Liver (tissue), 9 donors: ENCODE results near the gene ZNF326. TPM values are rescaled to one million over a fixed set of nuclear protein-coding genes. Genes with fewer than 3 reads are reported as not detected.

Experiments
- DNase-seq: peaks from one replicate; pipeline ENCODE4 v3.0.0-alpha.2; 2017; ENCODE audit warnings: low spot score
- H3K27ac ChIP-seq, 2 donors: one replicate each; pipeline ENCODE4 v1.7.0; 2013; ENCODE audit warnings: inconsistent platforms in 2 of 2, low read length in 2 of 2, control low read depth in 1 of 2, low read depth in 1 of 2, mild to moderate bottlenecking in 1 of 2
- H3K27me3 ChIP-seq, 4 donors: one replicate each; pipeline versions ENCODE4 v1.6.1 to v1.7.0; 2013; ENCODE audit warnings: low read length in 3 of 4, inconsistent platforms in 1 of 4, mild to moderate bottlenecking in 1 of 4, moderate library complexity in 1 of 4; ENCODE audit not compliant: control insufficient read depth in 4 of 4, insufficient read depth in 4 of 4
- H3K36me3 ChIP-seq, 4 donors: one replicate each; pipeline versions ENCODE4 v1.6.1 to v1.7.0; 2013; ENCODE audit warnings: low read length in 3 of 4, mild to moderate bottlenecking in 3 of 4, low read depth in 1 of 4, moderate library complexity in 1 of 4; ENCODE audit not compliant: control insufficient read depth in 4 of 4, insufficient read depth in 3 of 4
- H3K4me1 ChIP-seq, 4 donors: one replicate each; pipeline versions ENCODE4 v1.6.1 to v1.7.0; 2013; ENCODE audit warnings: low read length in 3 of 4, mild to moderate bottlenecking in 3 of 4, moderate library complexity in 1 of 4; ENCODE audit not compliant: control insufficient read depth in 4 of 4, insufficient read depth in 4 of 4
- H3K4me3 ChIP-seq, 3 donors: one replicate each; pipeline versions ENCODE4 v1.6.1 to v1.7.0; 2013; ENCODE audit warnings: low read length in 3 of 3, control low read depth in 1 of 3, low read depth in 1 of 3, mild to moderate bottlenecking in 1 of 3
- H3K9ac ChIP-seq, 2 donors: one replicate each; pipeline ENCODE4 v1.7.0; 2013; ENCODE audit warnings: low read length in 2 of 2, mild to moderate bottlenecking in 2 of 2, moderate library complexity in 2 of 2, control low read depth in 1 of 2, low read depth in 1 of 2
- H3K9me3 ChIP-seq, 4 donors: one replicate each; pipeline versions ENCODE4 v1.6.1 to v1.7.0; 2013; ENCODE audit warnings: low read length in 3 of 4; ENCODE audit not compliant: control insufficient read depth in 4 of 4
- EGR1 ChIP-seq, 2 donors: IDR thresholded peaks; 2 replicates each; pipeline ENCODE4 v1.6.1; 2016 to 2018; ENCODE audit warnings: antibody characterized with exemption in 2 of 2, low read depth in 2 of 2
- FOXA1 ChIP-seq: IDR thresholded peaks from 2 replicates; pipeline ENCODE4 v1.6.1; 2016; ENCODE audit warnings: antibody characterized with exemption
- FOXA2 ChIP-seq: IDR thresholded peaks from 2 replicates; pipeline ENCODE4 v1.6.1; 2016; ENCODE audit warnings: antibody characterized with exemption
- GABPA ChIP-seq, 2 donors: IDR thresholded peaks in 1 of 2; conservative IDR thresholded peaks in 1 of 2; 2 replicates each; pipeline ENCODE4 v1.6.1; 2016; ENCODE audit warnings: antibody characterized with exemption in 2 of 2, mild to moderate bottlenecking in 1 of 2, moderate library complexity in 1 of 2
- HNF4A ChIP-seq, 2 donors: conservative IDR thresholded peaks; 2 replicates each; pipeline ENCODE4 v1.6.1; 2016; ENCODE audit warnings: antibody characterized with exemption in 2 of 2, mild to moderate bottlenecking in 2 of 2
- HNF4G ChIP-seq: IDR thresholded peaks from 2 replicates; pipeline ENCODE4 v1.6.1; 2016; ENCODE audit warnings: antibody characterized with exemption
- JUND ChIP-seq, 2 donors: IDR thresholded peaks; 2 replicates each; pipeline ENCODE4 v1.6.1; 2016; ENCODE audit warnings: antibody characterized with exemption in 2 of 2
- NR2F2 ChIP-seq: IDR thresholded peaks from 2 replicates; pipeline ENCODE4 v1.6.1; 2016; ENCODE audit warnings: antibody characterized with exemption
- RAD21 ChIP-seq, 2 donors: IDR thresholded peaks; 2 replicates each; pipeline ENCODE4 v1.6.1; 2016; ENCODE audit warnings: antibody characterized with exemption in 2 of 2, mild to moderate bottlenecking in 2 of 2
- RXRA ChIP-seq, 2 donors: IDR thresholded peaks; 2 replicates each; pipeline ENCODE4 v1.6.1; 2017 to 2018; ENCODE audit warnings: antibody characterized with exemption in 2 of 2, mild to moderate bottlenecking in 1 of 2
- SP1 ChIP-seq: IDR thresholded peaks from 2 replicates; pipeline ENCODE4 v1.6.1; 2018; ENCODE audit warnings: antibody characterized with exemption, mild to moderate bottlenecking
- TAF1 ChIP-seq: conservative IDR thresholded peaks from 2 replicates; pipeline ENCODE4 v1.6.1; 2016; ENCODE audit warnings: antibody characterized with exemption, mild to moderate bottlenecking
- YY1 ChIP-seq: IDR thresholded peaks from 2 replicates; pipeline ENCODE4 v1.6.1; 2016; ENCODE audit warnings: antibody characterized with exemption, mild to moderate bottlenecking
- WGBS: extraction: QIAGEN DNeasy Blood & Tissue Kit; methylation state at CpG from one replicate; pipeline ENCODE4 v1.1.7; 2013; 5-methylcytosine and 5-hydroxymethylcytosine counted together
- polyA plus RNA-seq, 2 donors: library from polyadenylated mRNA; stranded (reverse) in 1 of 2; unstranded in 1 of 2; fragments of 200-250 nt in 1 of 2; fragments of >200 nt in 1 of 2; fragmentation: Nextera tagmentation in 1 of 2; extraction: Ambion mirVana in 1 of 2; gene quantifications; one replicate each; pipeline versions ENCODE4 v1.2.1 to v1.2.3, GENCODE V29; 2013 to 2015
- total RNA-seq, 2 donors: library from RNA; depleted of rRNA; stranded (reverse); fragments of >200 nt; gene quantifications; one replicate each; pipeline ENCODE4 v1.2.3, GENCODE V29; 2014
- TF ChIP-seq, protein P1 (sequence below): IDR thresholded peaks from 2 replicates; pipeline ENCODE4 v1.6.1; 2016; ENCODE audit warnings: antibody characterized with exemption
- TF ChIP-seq, protein P2 (sequence below): IDR thresholded peaks from 2 replicates; pipeline ENCODE4 v1.6.1; 2016; ENCODE audit warnings: antibody characterized with exemption, mild to moderate bottlenecking
- TF ChIP-seq, protein P3 (sequence below): fragments of 150-350 bp; IDR thresholded peaks from 2 replicates; pipeline ENCODE4 v1.5.1; 2017; ENCODE audit warnings: improper control_type of control experiment, low read depth, low read length; ENCODE audit not compliant: missing input control
- TF ChIP-seq, protein P4 (sequence below): IDR thresholded peaks from 2 replicates; pipeline ENCODE4 v1.6.1; 2016; ENCODE audit warnings: antibody characterized with exemption
- TF ChIP-seq, protein P5 (sequence below): IDR thresholded peaks from 2 replicates; pipeline ENCODE4 v1.6.1; 2016; ENCODE audit warnings: antibody characterized with exemption
- donor health status: healthy.
- donor health status: healthy.
- donor health status: healthy.
- donor health status: healthy.
- donor health status: healthy.

The ZNF326 gene
- total and polyA plus RNA-seq, 4 donors: 6.5 to 14.6 (median 10.9) TPM

DNA sequence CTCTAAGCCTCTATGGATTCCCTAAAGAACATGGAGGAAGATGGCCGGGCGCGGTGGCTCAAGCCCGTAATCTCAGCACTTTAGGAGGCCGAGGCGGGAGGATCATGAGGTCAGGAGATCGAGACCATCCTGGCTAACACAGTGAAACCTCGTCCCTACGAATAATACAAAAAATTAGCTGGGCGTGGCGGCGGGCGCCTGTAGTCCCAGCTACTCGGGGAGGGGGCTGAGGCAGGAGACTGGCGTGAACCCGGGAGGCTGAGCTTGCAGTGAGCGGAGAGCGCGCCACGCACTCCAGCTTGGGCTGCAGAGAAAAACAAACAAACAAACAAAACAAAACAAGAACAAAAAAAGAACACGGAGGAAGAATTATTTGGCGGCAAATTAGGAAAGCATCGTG, 5.8 kb upstream of the ZNF326 start:
- Histone ChIP-seq H3K27me3 (no peaks in the 10 kb centered on the region), H3K9me3 (no peaks in the 10 kb centered on the region), H3K4me1 (peaks cover 0 to 8% (median 3%) of the 10 kb centered on the region in 4 donors), H3K27ac (no peak overlapping the region), H3K4me3 (no peak overlapping the region), H3K36me3 (no peaks in the 10 kb centered on the region), H3K9ac (no peak overlapping the region)
- no peak for TF ChIP-seq GABPA (IDR thresholded peaks at IDR 0.05 in 1 of 2, conservative IDR thresholded peaks at IDR 0.05 in 1 of 2)
- TF ChIP-seq YY1: no peak
- TF ChIP-seq, protein P1, sequence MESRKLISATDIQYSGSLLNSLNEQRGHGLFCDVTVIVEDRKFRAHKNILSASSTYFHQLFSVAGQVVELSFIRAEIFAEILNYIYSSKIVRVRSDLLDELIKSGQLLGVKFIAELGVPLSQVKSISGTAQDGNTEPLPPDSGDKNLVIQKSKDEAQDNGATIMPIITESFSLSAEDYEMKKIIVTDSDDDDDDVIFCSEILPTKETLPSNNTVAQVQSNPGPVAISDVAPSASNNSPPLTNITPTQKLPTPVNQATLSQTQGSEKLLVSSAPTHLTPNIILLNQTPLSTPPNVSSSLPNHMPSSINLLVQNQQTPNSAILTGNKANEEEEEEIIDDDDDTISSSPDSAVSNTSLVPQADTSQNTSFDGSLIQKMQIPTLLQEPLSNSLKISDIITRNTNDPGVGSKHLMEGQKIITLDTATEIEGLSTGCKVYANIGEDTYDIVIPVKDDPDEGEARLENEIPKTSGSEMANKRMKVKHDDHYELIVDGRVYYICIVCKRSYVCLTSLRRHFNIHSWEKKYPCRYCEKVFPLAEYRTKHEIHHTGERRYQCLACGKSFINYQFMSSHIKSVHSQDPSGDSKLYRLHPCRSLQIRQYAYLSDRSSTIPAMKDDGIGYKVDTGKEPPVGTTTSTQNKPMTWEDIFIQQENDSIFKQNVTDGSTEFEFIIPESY: no peak
- WGBS: 94% methylated on average over 23 of the region's 23 CpGs
- no peak for DNase-seq

DNA sequence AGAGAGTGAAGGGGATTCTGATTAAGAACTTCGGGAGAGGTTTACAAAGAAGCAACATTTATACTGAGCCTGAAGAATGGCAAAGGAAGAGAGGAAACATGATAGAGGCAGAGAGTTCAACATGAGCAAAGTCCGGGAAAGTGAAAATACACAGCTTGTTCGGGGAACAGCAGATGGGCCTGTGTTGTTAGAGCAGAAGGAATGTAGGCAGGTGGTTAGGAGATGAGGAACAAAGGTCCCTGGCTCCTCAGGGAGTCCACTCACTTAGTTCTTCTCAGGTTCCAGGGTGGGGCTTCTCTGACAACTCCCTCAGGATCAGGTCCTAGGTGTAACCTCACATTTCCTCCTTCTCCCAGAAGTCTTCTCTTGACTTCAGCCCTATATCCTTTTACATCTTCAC, 5.1 kb upstream of the ZNF326 start:
- no peak overlapping the region for H3K27ac ChIP-seq
- WGBS: 36% methylated on average over 3 of the region's 3 CpGs
- no peak for DNase-seq

More for the DNA sequence above, 5.1 kb upstream of the ZNF326 start:
- Histone ChIP-seq H3K9ac (no peak overlapping the region), H3K4me3 (no peak overlapping the region), H3K9me3 (no peaks in the 10 kb centered on the region), H3K27me3 (no peaks in the 10 kb centered on the region), H3K4me1 (peaks cover 0 to 8% (median 3%) of the 10 kb centered on the region in 4 donors), H3K36me3 (no peaks in the 10 kb centered on the region)
- TF ChIP-seq, protein P2, sequence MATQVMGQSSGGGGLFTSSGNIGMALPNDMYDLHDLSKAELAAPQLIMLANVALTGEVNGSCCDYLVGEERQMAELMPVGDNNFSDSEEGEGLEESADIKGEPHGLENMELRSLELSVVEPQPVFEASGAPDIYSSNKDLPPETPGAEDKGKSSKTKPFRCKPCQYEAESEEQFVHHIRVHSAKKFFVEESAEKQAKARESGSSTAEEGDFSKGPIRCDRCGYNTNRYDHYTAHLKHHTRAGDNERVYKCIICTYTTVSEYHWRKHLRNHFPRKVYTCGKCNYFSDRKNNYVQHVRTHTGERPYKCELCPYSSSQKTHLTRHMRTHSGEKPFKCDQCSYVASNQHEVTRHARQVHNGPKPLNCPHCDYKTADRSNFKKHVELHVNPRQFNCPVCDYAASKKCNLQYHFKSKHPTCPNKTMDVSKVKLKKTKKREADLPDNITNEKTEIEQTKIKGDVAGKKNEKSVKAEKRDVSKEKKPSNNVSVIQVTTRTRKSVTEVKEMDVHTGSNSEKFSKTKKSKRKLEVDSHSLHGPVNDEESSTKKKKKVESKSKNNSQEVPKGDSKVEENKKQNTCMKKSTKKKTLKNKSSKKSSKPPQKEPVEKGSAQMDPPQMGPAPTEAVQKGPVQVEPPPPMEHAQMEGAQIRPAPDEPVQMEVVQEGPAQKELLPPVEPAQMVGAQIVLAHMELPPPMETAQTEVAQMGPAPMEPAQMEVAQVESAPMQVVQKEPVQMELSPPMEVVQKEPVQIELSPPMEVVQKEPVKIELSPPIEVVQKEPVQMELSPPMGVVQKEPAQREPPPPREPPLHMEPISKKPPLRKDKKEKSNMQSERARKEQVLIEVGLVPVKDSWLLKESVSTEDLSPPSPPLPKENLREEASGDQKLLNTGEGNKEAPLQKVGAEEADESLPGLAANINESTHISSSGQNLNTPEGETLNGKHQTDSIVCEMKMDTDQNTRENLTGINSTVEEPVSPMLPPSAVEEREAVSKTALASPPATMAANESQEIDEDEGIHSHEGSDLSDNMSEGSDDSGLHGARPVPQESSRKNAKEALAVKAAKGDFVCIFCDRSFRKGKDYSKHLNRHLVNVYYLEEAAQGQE: no peak
- TF ChIP-seq EGR1 (IDR thresholded peaks at IDR 0.05; ENCODE audit: low read depth in 2 of 2): no peak
- TF ChIP-seq RXRA (IDR thresholded peaks at IDR 0.05): peak; percentile 30 to 40
- TF ChIP-seq RAD21 (IDR thresholded peaks at IDR 0.05): no peak
- peak; percentile 49 for TF ChIP-seq HNF4G
- peak; percentile 74 to 76 for TF ChIP-seq HNF4A (conservative IDR thresholded peaks at IDR 0.05)
- TF ChIP-seq, protein P1: no peak
- TF ChIP-seq, protein P3, sequence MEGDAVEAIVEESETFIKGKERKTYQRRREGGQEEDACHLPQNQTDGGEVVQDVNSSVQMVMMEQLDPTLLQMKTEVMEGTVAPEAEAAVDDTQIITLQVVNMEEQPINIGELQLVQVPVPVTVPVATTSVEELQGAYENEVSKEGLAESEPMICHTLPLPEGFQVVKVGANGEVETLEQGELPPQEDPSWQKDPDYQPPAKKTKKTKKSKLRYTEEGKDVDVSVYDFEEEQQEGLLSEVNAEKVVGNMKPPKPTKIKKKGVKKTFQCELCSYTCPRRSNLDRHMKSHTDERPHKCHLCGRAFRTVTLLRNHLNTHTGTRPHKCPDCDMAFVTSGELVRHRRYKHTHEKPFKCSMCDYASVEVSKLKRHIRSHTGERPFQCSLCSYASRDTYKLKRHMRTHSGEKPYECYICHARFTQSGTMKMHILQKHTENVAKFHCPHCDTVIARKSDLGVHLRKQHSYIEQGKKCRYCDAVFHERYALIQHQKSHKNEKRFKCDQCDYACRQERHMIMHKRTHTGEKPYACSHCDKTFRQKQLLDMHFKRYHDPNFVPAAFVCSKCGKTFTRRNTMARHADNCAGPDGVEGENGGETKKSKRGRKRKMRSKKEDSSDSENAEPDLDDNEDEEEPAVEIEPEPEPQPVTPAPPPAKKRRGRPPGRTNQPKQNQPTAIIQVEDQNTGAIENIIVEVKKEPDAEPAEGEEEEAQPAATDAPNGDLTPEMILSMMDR: no peak
- TF ChIP-seq NR2F2: no peak
- no peak for TF ChIP-seq FOXA2
- no peak for TF ChIP-seq JUND (IDR thresholded peaks at IDR 0.05)
- TF ChIP-seq, protein P4, sequence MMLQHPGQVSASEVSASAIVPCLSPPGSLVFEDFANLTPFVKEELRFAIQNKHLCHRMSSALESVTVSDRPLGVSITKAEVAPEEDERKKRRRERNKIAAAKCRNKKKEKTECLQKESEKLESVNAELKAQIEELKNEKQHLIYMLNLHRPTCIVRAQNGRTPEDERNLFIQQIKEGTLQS: no peak
- no peak for TF ChIP-seq YY1
- no peak for TF ChIP-seq GABPA (IDR thresholded peaks at IDR 0.05 in 1 of 2, conservative IDR thresholded peaks at IDR 0.05 in 1 of 2)
- no peak for TF ChIP-seq TAF1
- TF ChIP-seq FOXA1: peak; percentile 10
- TF ChIP-seq, protein P5, sequence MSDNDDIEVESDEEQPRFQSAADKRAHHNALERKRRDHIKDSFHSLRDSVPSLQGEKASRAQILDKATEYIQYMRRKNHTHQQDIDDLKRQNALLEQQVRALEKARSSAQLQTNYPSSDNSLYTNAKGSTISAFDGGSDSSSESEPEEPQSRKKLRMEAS: no peak
- peak; percentile 61 for TF ChIP-seq SP1
